ENCODE measurements around the gene AGMAT. TPM values are rescaled to one million over a fixed set of nuclear protein-coding genes. Genes with fewer than 3 reads are reported as not detected.
A peak's percentile ranks its signal among the peaks of the same experiment; 100 is the strongest.

Gene AGMAT
- total and polyA plus RNA-seq, 2 of the 13 experiments (the other 11 are each of a cell fraction or from before 2014, with no cell fraction given): 59.1 to 174 TPM

GRCh38 chr1:15526490-15527339 is 58.1 kb downstream of the AGMAT start, which contains the start of gene DNAJC16 (continued):
- no peak for TF ChIP-seq SP1 (IDR thresholded peaks at IDR 0.05)
- TF ChIP-seq SP1 (CRISPR knock-in tag; IDR thresholded peaks at IDR 0.05): peak; percentile 68
- TF ChIP-seq SUZ12 (IDR thresholded peaks at IDR 0.05; ENCODE audit: low read depth, low read length): peak; percentile 43; the same call in 1 of the 2 replicates
- 0 out of 2 replicates have a peak, but pooled peaks have one; percentile 5 for TF ChIP-seq CEBPB (IDR thresholded peaks at IDR 0.05; ENCODE audit: borderline replicate concordance, low read depth, low read length)
- peak; percentile 74; the same call in 1 of the 2 replicates for TF ChIP-seq MTERF4 (CRISPR knock-in tag; IDR thresholded peaks at IDR 0.05)
- TF ChIP-seq HCFC1 (IDR thresholded peaks at IDR 0.05; ENCODE audit: low read depth, low read length): peak; percentile 69
- TF ChIP-seq KLF15 (CRISPR knock-in tag; IDR thresholded peaks at IDR 0.05; ENCODE audit: borderline replicate concordance): no peak
- TF ChIP-seq ZNF567 (CRISPR knock-in tag; IDR thresholded peaks at IDR 0.05; ENCODE audit: borderline replicate concordance): no peak
- TF ChIP-seq KAT8 (CRISPR knock-in tag; IDR thresholded peaks at IDR 0.05): peak; percentile 93
- TF ChIP-seq SMYD3 (CRISPR knock-in tag; IDR thresholded peaks at IDR 0.05): peak; percentile 79; the same call in 1 of the 2 replicates
- TF ChIP-seq ZNF24 (IDR thresholded peaks at IDR 0.05): no peak
- 0 out of 2 replicates have a peak, but pooled peaks have one; percentile 45 for TF ChIP-seq SIX4 (CRISPR knock-in tag; IDR thresholded peaks at IDR 0.05)
- TF ChIP-seq REXO4 (CRISPR knock-in tag; IDR thresholded peaks at IDR 0.05; ENCODE audit: borderline replicate concordance): no peak
- no peak for TF ChIP-seq DBP (CRISPR knock-in tag; IDR thresholded peaks at IDR 0.05; ENCODE audit: not compliant biosample characterization)
- no peak for TF ChIP-seq ATM (IDR thresholded peaks at IDR 0.05; ENCODE audit: borderline replicate concordance)
- TF ChIP-seq, protein P1, sequence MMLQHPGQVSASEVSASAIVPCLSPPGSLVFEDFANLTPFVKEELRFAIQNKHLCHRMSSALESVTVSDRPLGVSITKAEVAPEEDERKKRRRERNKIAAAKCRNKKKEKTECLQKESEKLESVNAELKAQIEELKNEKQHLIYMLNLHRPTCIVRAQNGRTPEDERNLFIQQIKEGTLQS (CRISPR knock-in tag; IDR thresholded peaks at IDR 0.05): no peak
- TF ChIP-seq TARDBP (CRISPR knock-in tag; IDR thresholded peaks at IDR 0.05): peak; percentile 96
- peak; percentile 83; the same call in 1 of the 2 replicates for TF ChIP-seq FOXK1 (CRISPR knock-in tag; IDR thresholded peaks at IDR 0.05; ENCODE audit: borderline replicate concordance, low read depth)
- no peak for TF ChIP-seq HHEX (CRISPR knock-in tag; IDR thresholded peaks at IDR 0.05)
- TF ChIP-seq, protein P2, sequence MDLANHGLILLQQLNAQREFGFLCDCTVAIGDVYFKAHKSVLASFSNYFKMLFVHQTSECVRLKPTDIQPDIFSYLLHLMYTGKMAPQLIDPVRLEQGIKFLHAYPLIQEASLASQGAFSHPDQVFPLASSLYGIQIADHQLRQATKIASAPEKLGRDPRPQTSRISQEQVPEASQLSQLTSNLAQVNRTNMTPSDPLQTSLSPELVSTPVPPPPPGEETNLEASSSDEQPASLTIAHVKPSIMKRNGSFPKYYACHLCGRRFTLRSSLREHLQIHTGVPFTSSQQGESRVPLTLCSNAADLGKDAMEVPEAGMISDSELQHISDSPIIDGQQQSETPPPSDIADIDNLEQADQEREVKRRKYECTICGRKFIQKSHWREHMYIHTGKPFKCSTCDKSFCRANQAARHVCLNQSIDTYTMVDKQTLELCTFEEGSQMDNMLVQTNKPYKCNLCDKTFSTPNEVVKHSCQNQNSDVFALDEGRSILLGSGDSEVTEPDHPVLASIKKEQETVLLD (CRISPR knock-in tag; IDR thresholded peaks at IDR 0.05; ENCODE audit: low read depth): peak; percentile 91
- peak; percentile 68; the same call in 1 of the 2 replicates for TF ChIP-seq RXRB (CRISPR knock-in tag; IDR thresholded peaks at IDR 0.05; ENCODE audit: borderline replicate concordance)
- no peak for TF ChIP-seq CENPT (CRISPR knock-in tag; IDR thresholded peaks at IDR 0.05; ENCODE audit: low read depth)
- TF ChIP-seq, protein P3, sequence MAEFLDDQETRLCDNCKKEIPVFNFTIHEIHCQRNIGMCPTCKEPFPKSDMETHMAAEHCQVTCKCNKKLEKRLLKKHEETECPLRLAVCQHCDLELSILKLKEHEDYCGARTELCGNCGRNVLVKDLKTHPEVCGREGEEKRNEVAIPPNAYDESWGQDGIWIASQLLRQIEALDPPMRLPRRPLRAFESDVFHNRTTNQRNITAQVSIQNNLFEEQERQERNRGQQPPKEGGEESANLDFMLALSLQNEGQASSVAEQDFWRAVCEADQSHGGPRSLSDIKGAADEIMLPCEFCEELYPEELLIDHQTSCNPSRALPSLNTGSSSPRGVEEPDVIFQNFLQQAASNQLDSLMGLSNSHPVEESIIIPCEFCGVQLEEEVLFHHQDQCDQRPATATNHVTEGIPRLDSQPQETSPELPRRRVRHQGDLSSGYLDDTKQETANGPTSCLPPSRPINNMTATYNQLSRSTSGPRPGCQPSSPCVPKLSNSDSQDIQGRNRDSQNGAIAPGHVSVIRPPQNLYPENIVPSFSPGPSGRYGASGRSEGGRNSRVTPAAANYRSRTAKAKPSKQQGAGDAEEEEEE (CRISPR knock-in tag; IDR thresholded peaks at IDR 0.05; ENCODE audit: borderline replicate concordance): no peak
